Epithelial cell of proximal tubule (primary cell): ENCODE data around the gene CRHBP. TPM values are rescaled to one million over a fixed set of nuclear protein-coding genes. Genes with fewer than 3 reads are reported as not detected.

Source experiments
- DNase-seq: peaks from one replicate; pipeline ENCODE4 v3.0.0-alpha.2; 2011; ENCODE audit warnings: low read depth
- H3K4me3 ChIP-seq: 2 replicates; pipeline ENCODE4 v1.5.1; 2011; ENCODE audit warnings: low read depth, mild to moderate bottlenecking, low read length
- CTCF ChIP-seq: conservative IDR thresholded peaks from 2 replicates; pipeline ENCODE4 v1.5.1; 2012; ENCODE audit warnings: low read depth, mild to moderate bottlenecking, low read length
- total RNA-seq: library from RNA; depleted of rRNA; stranded (reverse); fragments of >200 nt; gene quantifications from 2 replicates; pipeline ENCODE4 v1.2.3, GENCODE V29; 2015

The CRHBP gene
- total RNA-seq, 1 donor from 2014 or later: not detected

- TF ChIP-seq CTCF: no peak
- no peak for DNase-seq
- H3K4me3 ChIP-seq: no peak overlapping the region
Measured at GRCh38 chr5:77012601-77013000, 59.8 kb downstream of the CRHBP start.

GRCh38 chr5:77015938-77016569 lies 63.2 kb downstream of the CRHBP start:
- DNase-seq: no peak
- no peak overlapping the region for H3K4me3 ChIP-seq
- peak; percentile 61 for TF ChIP-seq CTCF

GRCh38 chr5:77016962-77017361 lies 64.1 kb downstream of the CRHBP start:
- no peak for TF ChIP-seq CTCF
- no peak overlapping the region for H3K4me3 ChIP-seq
- no peak for DNase-seq

- no peak for TF ChIP-seq CTCF
- no peak overlapping the region for H3K4me3 ChIP-seq
- DNase-seq: no peak
Measured at GRCh38 chr5:77017668-77018067, 64.8 kb downstream of the CRHBP start.

Other genes with a start within 250 kb of the CRHBP start
- gene F2R, start 236.9 kb upstream of the CRHBP start, total RNA-seq: 41.4 and 46.7 TPM in 2 replicates
- gene F2RL1, start 134.0 kb upstream of the CRHBP start, total RNA-seq: 91.6 and 112 TPM in 2 replicates
- not detected in 2 replicates for gene S100Z, start 103.0 kb upstream of the CRHBP start, total RNA-seq
- gene AGGF1, start 77.4 kb downstream of the CRHBP start, total RNA-seq: 14.8 and 24.0 TPM in 2 replicates
- gene ZBED3, start 134.2 kb downstream of the CRHBP start, total RNA-seq: 3.3 and 5.1 TPM in 2 replicates